HG02610 (cell line): ENCODE data around the gene YIPF2.
"Not testable (repeated sequence)": the region's sequence is repeated elsewhere in the genome, so short reads cannot be mapped to it uniquely, and the experiment has no call there.

Experiments used
- ATAC-seq: cut with Tn5 transposase; IDR thresholded peaks from one replicate; pipeline ENCODE4 v1.9.1; 2021; ENCODE audit warnings: mild to moderate bottlenecking, moderate library complexity; ENCODE audit not compliant: unreplicated experiment

The YIPF2 gene

DNA sequence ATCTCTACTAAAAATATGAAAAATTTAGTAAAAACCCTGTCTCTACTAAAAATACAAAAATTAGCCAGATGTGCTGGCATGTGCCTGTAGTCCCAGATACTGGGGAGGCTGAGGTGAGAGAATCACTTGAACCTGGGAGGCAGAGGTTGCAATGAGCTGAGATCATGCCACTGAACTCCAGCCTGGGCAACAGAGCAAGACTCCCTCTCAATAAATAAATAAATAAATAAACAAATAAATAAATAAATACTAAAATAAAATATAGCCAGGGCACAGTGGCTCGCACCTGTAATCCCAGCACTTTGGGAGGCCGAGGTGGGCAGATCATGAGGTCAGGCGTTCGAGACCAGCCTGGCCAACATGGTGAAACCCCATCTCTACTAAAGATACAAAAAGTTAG lies 15.0 kb upstream of the YIPF2 start:
- ATAC-seq = not testable (repeated sequence)

DNA sequence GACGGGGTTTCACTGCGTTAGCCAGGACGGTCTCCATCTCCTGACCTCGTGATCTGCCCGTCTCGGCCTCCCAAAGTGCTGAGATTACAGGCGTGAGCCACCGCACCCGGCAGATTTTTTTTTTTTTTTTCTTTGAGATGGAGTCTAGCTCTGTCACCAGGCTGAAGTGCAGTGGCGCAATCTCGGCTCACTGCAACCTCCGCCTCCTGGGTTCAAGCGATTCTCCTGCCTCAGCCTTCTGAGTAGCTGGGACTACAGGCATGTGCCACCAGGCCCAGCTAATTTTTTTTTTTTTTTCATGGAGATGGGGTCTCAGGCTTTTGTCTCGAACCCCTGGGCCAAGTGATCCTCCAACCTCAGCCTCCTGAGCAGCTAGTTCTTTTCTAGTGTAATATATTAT lies 13.2 kb upstream of the YIPF2 start:
- not testable (repeated sequence) for ATAC-seq

DNA sequence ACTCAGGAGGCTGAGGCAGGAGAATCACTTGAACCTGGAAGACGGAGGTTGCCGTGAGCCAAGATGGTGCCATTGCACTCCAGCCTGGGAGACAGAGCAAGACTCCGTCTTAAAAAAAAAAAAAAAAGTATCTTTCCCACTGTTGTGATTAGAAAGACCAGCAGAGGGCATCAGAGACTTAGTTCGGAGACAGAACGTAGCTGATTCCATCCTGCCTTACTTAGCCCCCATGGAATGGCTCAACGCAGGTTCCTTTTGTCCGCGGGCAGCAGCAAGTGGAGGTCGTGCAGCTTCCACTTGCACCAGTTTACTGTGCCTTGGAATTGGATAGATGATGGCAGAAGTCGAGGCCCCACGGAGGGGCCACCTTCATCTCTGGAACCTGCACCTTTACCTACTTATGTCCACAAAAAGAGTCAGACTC lies 8.2 kb upstream of the YIPF2 start:
- ATAC-seq = no peak

DNA sequence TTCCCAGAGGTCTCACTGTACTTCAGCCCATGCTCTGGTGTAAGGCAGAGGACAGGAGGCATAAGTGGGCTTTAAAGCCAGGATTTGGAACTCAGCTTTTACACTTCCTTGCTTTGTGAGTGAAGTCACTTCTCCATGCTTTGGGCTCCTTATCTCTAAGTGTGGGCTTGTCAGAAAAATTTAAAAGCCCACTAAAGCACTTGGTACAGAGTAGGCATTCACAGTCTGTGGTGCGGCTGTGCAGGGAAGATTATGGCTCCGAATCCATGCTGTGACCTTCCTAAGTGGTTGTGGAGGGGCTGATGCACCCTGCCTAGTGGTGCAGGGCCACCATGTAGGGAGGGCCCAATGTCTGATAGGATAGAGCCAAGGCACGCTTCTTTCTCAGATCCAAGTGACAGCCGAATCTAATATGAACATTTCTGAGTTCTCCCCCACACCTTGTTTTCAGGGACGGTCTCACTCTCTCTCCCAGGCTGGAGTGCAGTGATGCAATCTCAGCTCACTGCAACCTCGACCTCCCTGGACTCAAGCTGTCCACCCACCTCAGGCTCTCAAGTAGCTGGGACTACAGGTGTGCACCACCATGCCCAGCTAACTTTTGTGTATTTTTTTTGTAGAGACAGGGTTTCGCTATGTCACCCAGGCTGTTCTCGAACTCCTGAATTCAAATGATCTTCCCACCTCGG lies 7.1 kb upstream of the YIPF2 start:
- ATAC-seq = no peak

GRCh38 chr19:10929402-10929794 lies 959 bp upstream of the YIPF2 start:
- ATAC-seq = no peak

DNA sequence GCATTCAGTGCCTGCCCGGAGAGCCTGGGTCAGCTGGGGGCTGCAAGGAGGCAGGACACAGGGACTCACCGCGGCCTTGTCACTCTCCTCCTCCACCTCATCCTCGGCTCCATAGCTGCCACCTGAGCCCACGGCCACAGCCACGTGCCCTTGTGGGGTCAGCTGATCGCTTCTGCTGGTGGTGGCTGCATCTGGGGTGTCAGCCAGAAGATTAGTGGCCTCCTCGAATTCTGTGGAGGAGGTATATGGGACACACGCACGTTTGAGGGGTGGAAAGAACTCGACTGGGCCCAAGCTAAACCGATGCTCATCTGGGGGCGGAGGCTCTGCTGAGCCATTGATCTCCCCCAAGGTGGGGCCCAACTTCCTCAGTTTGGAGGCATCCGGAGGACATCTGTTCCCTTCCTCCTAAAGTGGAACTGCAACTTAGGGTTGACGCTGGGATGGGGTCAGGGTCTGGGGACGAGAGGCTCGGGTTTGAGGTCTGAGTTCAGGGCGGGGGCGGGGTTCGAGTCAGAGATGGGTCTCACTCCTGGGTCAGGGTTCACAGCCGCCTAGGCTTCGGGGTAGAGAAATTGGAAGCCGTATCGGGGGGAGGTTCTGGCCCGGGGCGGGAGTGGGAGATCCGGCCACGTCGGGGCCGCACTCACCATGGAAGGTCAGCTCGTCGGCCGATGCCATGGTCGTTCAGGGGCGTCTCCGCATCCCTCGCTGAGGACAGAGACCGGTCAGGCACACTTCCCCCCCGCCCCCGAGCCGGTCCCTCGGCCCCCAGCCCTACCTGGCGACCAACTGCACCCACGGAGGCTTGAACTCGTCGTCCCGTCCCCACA lies 493 bp downstream of the YIPF2 start:
- ATAC-seq = no peak

GRCh38 chr19:10924597-10924996 lies 3.8 kb downstream of the YIPF2 start:
- no peak for ATAC-seq

GRCh38 chr19:10923260-10924112 lies 5.0 kb downstream of the YIPF2 start:
- no peak for ATAC-seq

- no peak for ATAC-seq
Measured at GRCh38 chr19:10922638-10923014, 5.8 kb downstream of the YIPF2 start.

DNA sequence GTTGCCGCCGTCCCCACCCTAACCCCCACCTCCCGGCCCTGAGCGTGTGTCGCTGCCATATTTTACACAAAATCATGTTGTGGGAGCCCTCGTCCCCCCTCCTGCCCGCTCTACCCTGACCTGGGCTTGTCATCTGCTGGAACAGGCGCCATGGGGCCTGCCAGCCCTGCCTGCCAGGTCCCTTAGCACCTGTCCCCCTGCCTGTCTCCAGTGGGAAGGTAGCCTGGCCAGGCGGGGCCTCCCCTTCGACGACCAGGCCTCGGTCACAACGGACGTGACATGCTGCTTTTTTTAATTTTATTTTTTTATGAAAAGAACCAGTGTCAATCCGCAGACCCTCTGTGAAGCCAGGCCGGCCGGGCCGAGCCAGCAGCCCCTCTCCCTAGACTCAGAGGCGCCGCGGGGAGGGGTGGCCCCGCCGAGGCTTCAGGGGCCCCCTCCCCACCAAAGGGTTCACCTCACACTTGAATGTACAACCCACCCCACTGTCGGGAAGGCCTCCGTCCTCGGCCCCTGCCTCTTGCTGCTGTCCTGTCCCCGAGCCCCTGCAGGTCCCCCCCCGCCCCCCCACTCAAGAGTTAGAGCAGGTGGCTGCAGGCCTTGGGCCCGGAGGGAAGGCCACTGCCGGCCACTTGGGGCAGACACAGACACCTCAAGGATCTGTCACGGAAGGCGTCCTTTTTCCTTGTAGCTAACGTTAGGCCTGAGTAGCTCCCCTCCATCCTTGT lies 6.4 kb downstream of the YIPF2 start:
- ATAC-seq = no peak

GRCh38 chr19:10921199-10921909 lies 7.1 kb downstream of the YIPF2 start:
- no peak for ATAC-seq

GRCh38 chr19:10920781-10921180 lies 7.7 kb downstream of the YIPF2 start:
- no peak for ATAC-seq

- ATAC-seq = no peak
Measured at GRCh38 chr19:10920288-10920655, 8.2 kb downstream of the YIPF2 start.

GRCh38 chr19:10919352-10920287 lies 8.8 kb downstream of the YIPF2 start:
- ATAC-seq = no peak

- no peak for ATAC-seq
Measured at GRCh38 chr19:10918359-10918758, 10.1 kb downstream of the YIPF2 start.

DNA sequence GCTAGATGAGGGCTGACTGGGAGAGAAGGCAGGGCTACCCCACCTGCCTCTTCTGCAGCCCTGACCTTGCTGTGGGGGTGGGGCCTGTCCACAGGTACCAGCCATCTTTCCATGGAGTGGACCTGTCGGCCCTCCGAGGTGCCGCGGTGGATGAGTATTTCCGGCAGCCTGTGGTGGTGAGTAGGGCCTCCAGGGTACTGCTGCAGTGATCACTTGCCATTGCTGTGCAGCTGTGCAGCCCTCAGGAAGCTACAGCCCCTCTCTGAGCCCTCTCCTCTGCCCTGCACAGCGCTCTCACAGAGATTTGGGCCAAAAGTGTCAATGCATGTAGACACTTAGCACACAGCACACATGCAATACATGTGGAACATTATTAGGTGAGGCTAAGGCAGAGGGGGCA lies 11.8 kb downstream of the YIPF2 start:
- ATAC-seq = no peak

- no peak for ATAC-seq
Measured at GRCh38 chr19:10915130-10916091, 13.0 kb downstream of the YIPF2 start.

- no peak for ATAC-seq
Measured at GRCh38 chr19:10913716-10914340, 14.6 kb downstream of the YIPF2 start.
